Left lung (tissue), 10 donors: ENCODE measurements around the gene CRYL1. TPM values are rescaled to one million over a fixed set of nuclear protein-coding genes. Genes with fewer than 3 reads are reported as not detected.

Source experiments
- ATAC-seq: fragments of 200-7000 bp; cut with Tn5 transposase; one replicate; pipeline ENCODE4 v1.9.1; 2020; ENCODE audit warnings: moderate library complexity
- DNase-seq, 4 donors: peaks; one replicate each; pipeline ENCODE4 v3.0.0-alpha.2; 2013 to 2020
- H3K27ac ChIP-seq, 2 donors: fragments of 200-600 bp; sonication (generic) in 1 of 2; one replicate each; pipeline versions ENCODE4 v1.5.0 to v1.8.0; 2020 to 2021
- H3K27me3 ChIP-seq, 2 donors: fragments of 200-600 bp; sonication (generic) in 1 of 2; one replicate each; pipeline versions ENCODE4 v1.5.0 to v1.8.0; 2020 to 2021
- H3K36me3 ChIP-seq, 2 donors: fragments of 200-600 bp; sonication (generic) in 1 of 2; one replicate each; pipeline versions ENCODE4 v1.5.0 to v1.8.0; 2020 to 2021
- H3K4me1 ChIP-seq, 2 donors: fragments of 200-600 bp; one replicate each; pipeline ENCODE4 v1.8.0; 2021
- H3K4me3 ChIP-seq, 2 donors: fragments of 200-600 bp; sonication (generic) in 1 of 2; one replicate each; pipeline versions ENCODE4 v1.5.0 to v1.8.0; 2020 to 2021; ENCODE audit warnings: mild to moderate bottlenecking in 1 of 2
- H3K9me3 ChIP-seq, 2 donors: fragments of 200-600 bp; sonication (generic) in 1 of 2; one replicate each; pipeline versions ENCODE4 v1.5.0 to v1.8.0; 2020 to 2021
- intact Hi-C, 2 donors: fragments of 100-400 bp; cut with DNase I; formaldehyde crosslinking; loops; one replicate each; pipeline versions ENCODE4 v1.11.2 to v1.14.2; 2022
- polyA plus RNA-seq, 6 donors: library from polyadenylated mRNA; unstranded; fragments of 120-200 nt; gene quantifications; one replicate each; pipeline ENCODE4 v1.2.1, GENCODE V29; 2013; ENCODE audit not compliant: insufficient read length in 6 of 6
- total RNA-seq, 2 donors: library from RNA; stranded (reverse); fragmentation: NEBNext Ultra II Directional; extraction: Animal tissue kit (Norgen Biotek cat#: 25700); gene quantifications; one replicate each; pipeline ENCODE4 v1.2.1, GENCODE V29; 2021
- TF ChIP-seq, protein P1 (sequence below), 2 donors: fragments of 200-600 bp; sonication (generic) in 1 of 2; IDR thresholded peaks; one replicate each; pipeline versions ENCODE4 v1.5.0 to v1.8.0; 2021; ENCODE audit warnings: antibody characterized with exemption in 2 of 2
- donor health status: DM: no; HTN: yes; CAD: no.
- donor health status: DM: no; HTN: no; CAD: no.

CRYL1 gene
- total and polyA plus RNA-seq, 8 donors = 15.5 to 31.8 (median 24.6) TPM

GRCh38 chr13:20470136-20470535 lies 55.5 kb downstream of the CRYL1 start:
- TF ChIP-seq, protein P1, sequence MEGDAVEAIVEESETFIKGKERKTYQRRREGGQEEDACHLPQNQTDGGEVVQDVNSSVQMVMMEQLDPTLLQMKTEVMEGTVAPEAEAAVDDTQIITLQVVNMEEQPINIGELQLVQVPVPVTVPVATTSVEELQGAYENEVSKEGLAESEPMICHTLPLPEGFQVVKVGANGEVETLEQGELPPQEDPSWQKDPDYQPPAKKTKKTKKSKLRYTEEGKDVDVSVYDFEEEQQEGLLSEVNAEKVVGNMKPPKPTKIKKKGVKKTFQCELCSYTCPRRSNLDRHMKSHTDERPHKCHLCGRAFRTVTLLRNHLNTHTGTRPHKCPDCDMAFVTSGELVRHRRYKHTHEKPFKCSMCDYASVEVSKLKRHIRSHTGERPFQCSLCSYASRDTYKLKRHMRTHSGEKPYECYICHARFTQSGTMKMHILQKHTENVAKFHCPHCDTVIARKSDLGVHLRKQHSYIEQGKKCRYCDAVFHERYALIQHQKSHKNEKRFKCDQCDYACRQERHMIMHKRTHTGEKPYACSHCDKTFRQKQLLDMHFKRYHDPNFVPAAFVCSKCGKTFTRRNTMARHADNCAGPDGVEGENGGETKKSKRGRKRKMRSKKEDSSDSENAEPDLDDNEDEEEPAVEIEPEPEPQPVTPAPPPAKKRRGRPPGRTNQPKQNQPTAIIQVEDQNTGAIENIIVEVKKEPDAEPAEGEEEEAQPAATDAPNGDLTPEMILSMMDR (IDR thresholded peaks at IDR 0.05) = no peak
- intact Hi-C loops = no loop called here
- H3K4me1 ChIP-seq = no peaks in the 10 kb centered on the region
- H3K27me3 ChIP-seq = no peaks in the 10 kb centered on the region
- no peak overlapping the region for H3K4me3 ChIP-seq
- no peaks in the 10 kb centered on the region for H3K9me3 ChIP-seq
- H3K36me3 ChIP-seq = no peaks in the 10 kb centered on the region
- peak overlapping the region in 1 of 2 donors; percentile 73 for H3K27ac ChIP-seq
- ATAC-seq = no peak
- no peak for DNase-seq

DNA sequence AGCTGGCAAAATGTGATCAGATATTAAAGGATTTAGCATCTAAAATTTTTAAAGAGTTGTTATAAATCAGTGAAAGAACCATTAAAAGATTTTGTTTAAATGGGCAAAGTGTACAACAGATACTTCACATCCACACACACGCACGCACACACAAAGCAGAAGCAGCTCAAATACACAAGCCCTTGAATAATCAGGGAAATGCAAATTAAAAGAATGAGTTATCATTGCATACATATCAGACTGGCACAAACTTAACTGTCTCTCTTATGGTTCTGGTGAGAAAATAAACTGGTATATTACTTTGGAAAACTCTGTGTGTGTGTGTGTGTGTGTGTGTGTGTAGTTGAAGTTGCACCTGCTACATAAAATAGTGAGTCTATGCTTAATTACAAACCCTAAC lies 59.3 kb downstream of the CRYL1 start:
- ATAC-seq (no peak), DNase-seq (no peak)
- Histone ChIP-seq H3K4me3 (no peak overlapping the region), H3K4me1 (no peaks in the 10 kb centered on the region), H3K36me3 (no peaks in the 10 kb centered on the region), H3K27me3 (no peaks in the 10 kb centered on the region), H3K9me3 (no peaks in the 10 kb centered on the region), H3K27ac (no peak overlapping the region)
- intact Hi-C loops = no loop called here
- TF ChIP-seq, protein P1 (IDR thresholded peaks at IDR 0.05) = no peak

DNA sequence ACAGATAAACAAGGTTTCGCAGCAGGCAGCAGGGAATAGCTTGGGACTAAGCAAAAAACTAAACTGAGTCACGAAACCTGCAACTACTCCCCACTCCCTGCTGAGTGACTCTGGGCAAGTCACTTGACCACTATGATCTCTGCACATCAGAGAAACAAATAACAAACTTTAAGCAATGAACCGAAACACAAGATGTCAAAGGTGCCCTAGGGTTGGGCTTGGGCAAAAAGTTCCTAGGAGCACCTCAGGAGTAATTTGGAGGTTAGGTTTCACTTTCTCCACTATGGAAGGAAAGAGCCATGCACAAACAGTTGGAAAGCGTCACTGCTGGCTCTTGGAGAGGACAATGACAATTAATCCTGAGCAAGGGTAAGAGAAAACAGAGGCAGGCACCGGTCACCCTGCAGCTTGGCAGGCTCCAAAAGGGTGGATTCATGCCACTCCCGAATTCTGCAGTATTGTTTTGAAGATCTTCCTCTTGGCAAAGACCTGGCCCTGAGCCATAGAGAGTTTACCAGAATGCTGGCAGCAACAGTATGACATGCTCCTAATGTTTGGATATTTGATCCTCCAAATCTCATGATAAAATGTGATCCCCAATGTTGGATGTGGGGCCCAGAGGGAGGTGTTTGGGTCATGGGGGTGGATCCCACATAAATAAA lies 60.3 kb downstream of the CRYL1 start:
- H3K9me3 ChIP-seq = no peaks in the 10 kb centered on the region
- TF ChIP-seq, protein P1 (IDR thresholded peaks at IDR 0.05) = no peak
- no peak overlapping the region for H3K4me3 ChIP-seq
- ATAC-seq = no peak
- intact Hi-C loops = no loop called here
- DNase-seq = no peak
- no peaks in the 10 kb centered on the region for H3K36me3 ChIP-seq
- no peaks in the 10 kb centered on the region for H3K27me3 ChIP-seq
- H3K4me1 ChIP-seq = no peaks in the 10 kb centered on the region
- no peak overlapping the region for H3K27ac ChIP-seq

- Histone ChIP-seq H3K27ac (no peak overlapping the region), H3K4me1 (no peaks in the 10 kb centered on the region), H3K4me3 (no peak overlapping the region), H3K27me3 (no peaks in the 10 kb centered on the region), H3K9me3 (no peaks in the 10 kb centered on the region), H3K36me3 (no peaks in the 10 kb centered on the region)
- TF ChIP-seq, protein P1 (IDR thresholded peaks at IDR 0.05) = no peak
- DNase-seq (no peak), ATAC-seq (no peak)
- intact Hi-C loops = no loop called here
These were observed 62.7 kb downstream of the CRYL1 start for GRCh38 chr13:20462921-20463320.

GRCh38 chr13:20462533-20462915 lies 63.1 kb downstream of the CRYL1 start:
- intact Hi-C loops = no loop called here
- no peak for ATAC-seq
- TF ChIP-seq, protein P1 (IDR thresholded peaks at IDR 0.05) = no peak

More at GRCh38 chr13:20462533-20462915, 63.1 kb downstream of the CRYL1 start:
- no peak for DNase-seq
- H3K9me3 ChIP-seq = no peaks in the 10 kb centered on the region
- H3K36me3 ChIP-seq = no peaks in the 10 kb centered on the region
- H3K27ac ChIP-seq = no peak overlapping the region
- H3K4me3 ChIP-seq = no peak overlapping the region
- H3K4me1 ChIP-seq = no peaks in the 10 kb centered on the region
- no peaks in the 10 kb centered on the region for H3K27me3 ChIP-seq
